ENCODE measurements around the gene DGKI. TPM values are rescaled to one million over a fixed set of nuclear protein-coding genes. Genes with fewer than 3 reads are reported as not detected.
A peak's percentile ranks its signal among the peaks of the same experiment; 100 is the strongest.

DGKI gene
- total RNA-seq, 6 experiments from 2014 or later, result 1.2 to 2.2 (median 1.6) TPM

GRCh38 chr7:137877027-137877675 lies 30.4 kb upstream of the DGKI start:
- Mint-ChIP-seq H3K27me3 (ENCODE audit: insufficient read depth) (peaks cover 8% of the 10 kb centered on the region), H3K4me3 (no peak overlapping the region), H3K27ac (peak overlapping the region; percentile 28), H3K4me1 (ENCODE audit: low read depth) (peaks cover 98% of the 10 kb centered on the region), H3K9me3 (no peaks in the 10 kb centered on the region), H3K36me3 (ENCODE audit: low read depth) (peaks cover 65% of the 10 kb centered on the region)
- no peak for DNase-seq
- no peak for TF ChIP-seq CTCF (IDR thresholded peaks at IDR 0.05)

GRCh38 chr7:137875746-137876145 lies 29.0 kb upstream of the DGKI start:
- peaks cover 94% of the 10 kb centered on the region for H3K4me1 Mint-ChIP-seq (ENCODE audit: low read depth)
- no peak for DNase-seq
- peaks cover 63% of the 10 kb centered on the region for H3K36me3 Mint-ChIP-seq (ENCODE audit: low read depth)
- H3K4me3 Mint-ChIP-seq, result peak overlapping the region; percentile 17; the same call in 1 of the 2 replicates
- peak overlapping the region; percentile 91 for H3K27ac Mint-ChIP-seq
- H3K27me3 Mint-ChIP-seq (ENCODE audit: insufficient read depth), result peaks cover 5% of the 10 kb centered on the region
- H3K9me3 Mint-ChIP-seq, result no peaks in the 10 kb centered on the region
- TF ChIP-seq CTCF (IDR thresholded peaks at IDR 0.05), result no peak

GRCh38 chr7:137873979-137874777 lies 27.4 kb upstream of the DGKI start:
- DNase-seq, result peak; percentile 95
- Mint-ChIP-seq H3K4me3 (peak overlapping the region; percentile 66), H3K27me3 (ENCODE audit: insufficient read depth) (no peaks in the 10 kb centered on the region; the same call in 1 of the 2 replicates), H3K4me1 (ENCODE audit: low read depth) (peaks cover 85% of the 10 kb centered on the region), H3K36me3 (ENCODE audit: low read depth) (peaks cover 61% of the 10 kb centered on the region), H3K9me3 (no peaks in the 10 kb centered on the region), H3K27ac (peak overlapping the region; percentile 91)
- no peak for TF ChIP-seq CTCF (IDR thresholded peaks at IDR 0.05)

- peak; percentile 78 for DNase-seq
- Mint-ChIP-seq H3K4me1 (ENCODE audit: low read depth) (peaks cover 80% of the 10 kb centered on the region), H3K36me3 (ENCODE audit: low read depth) (peaks cover 58% of the 10 kb centered on the region), H3K27me3 (ENCODE audit: insufficient read depth) (no peaks in the 10 kb centered on the region; the same call in 1 of the 2 replicates), H3K9me3 (no peaks in the 10 kb centered on the region), H3K27ac (peak overlapping the region; percentile 91), H3K4me3 (peak overlapping the region; percentile 54)
- TF ChIP-seq CTCF (IDR thresholded peaks at IDR 0.05), result no peak
Measured at GRCh38 chr7:137873524-137873923, 26.8 kb upstream of the DGKI start.

- DNase-seq, result no peak
- H3K4me1 Mint-ChIP-seq (ENCODE audit: low read depth), result peaks cover 73% of the 10 kb centered on the region
Measured at GRCh38 chr7:137871170-137871915, 24.6 kb upstream of the DGKI start.

More at GRCh38 chr7:137871170-137871915, 24.6 kb upstream of the DGKI start:
- Mint-ChIP-seq H3K9me3 (peaks cover 3% of the 10 kb centered on the region; the same call in 1 of the 2 replicates), H3K27me3 (ENCODE audit: insufficient read depth) (peaks cover 3% of the 10 kb centered on the region; the same call in 1 of the 2 replicates), H3K27ac (peak overlapping the region; percentile 60), H3K4me3 (no peak overlapping the region), H3K36me3 (ENCODE audit: low read depth) (peaks cover 61% of the 10 kb centered on the region)
- TF ChIP-seq CTCF (IDR thresholded peaks at IDR 0.05), result no peak

All from HFFc6 (cell line).